ENCODE measurements around the gene KCNK6. TPM values are rescaled to one million over a fixed set of nuclear protein-coding genes. Genes with fewer than 3 reads are reported as not detected.
A peak's percentile ranks its signal among the peaks of the same experiment; 100 is the strongest.

KCNK6 gene
- total RNA-seq, 1 donor from 2014 or later: 27.3 TPM

GRCh38 chr19:38304866-38305429 is 14.7 kb upstream of the KCNK6 start:
- no peaks in the 10 kb centered on the region for H3K4me1 Mint-ChIP-seq (ENCODE audit: low read depth)
- H3K36me3 Mint-ChIP-seq (ENCODE audit: low read depth): peaks cover 24% of the 10 kb centered on the region
- no peaks in the 10 kb centered on the region for H3K27me3 Mint-ChIP-seq (ENCODE audit: low read depth)
- intact Hi-C loops (cut with micrococcal nuclease): no loop called here
- no peaks in the 10 kb centered on the region for H3K9me3 Mint-ChIP-seq
- H3K27ac Mint-ChIP-seq: no peak overlapping the region
- H3K4me3 Mint-ChIP-seq (ENCODE audit: low read depth): no peak overlapping the region
- no peak for DNase-seq (ENCODE audit: low spot score)

GRCh38 chr19:38306236-38306635 is 13.4 kb upstream of the KCNK6 start:
- Mint-ChIP-seq H3K4me3 (ENCODE audit: low read depth) (no peak overlapping the region), H3K36me3 (ENCODE audit: low read depth) (peaks cover 32% of the 10 kb centered on the region), H3K27me3 (ENCODE audit: low read depth) (no peaks in the 10 kb centered on the region), H3K4me1 (ENCODE audit: low read depth) (no peaks in the 10 kb centered on the region), H3K9me3 (no peaks in the 10 kb centered on the region), H3K27ac (no peak overlapping the region)
- intact Hi-C loops (cut with micrococcal nuclease): no loop called here
- DNase-seq (ENCODE audit: low spot score): no peak

GRCh38 chr19:38307076-38307475 is 12.6 kb upstream of the KCNK6 start:
- no peak overlapping the region for H3K27ac Mint-ChIP-seq
- intact Hi-C loops (cut with micrococcal nuclease): no loop called here
- no peak for DNase-seq (ENCODE audit: low spot score)
- H3K36me3 Mint-ChIP-seq (ENCODE audit: low read depth): peaks cover 32% of the 10 kb centered on the region
- H3K4me1 Mint-ChIP-seq (ENCODE audit: low read depth): no peaks in the 10 kb centered on the region
- H3K27me3 Mint-ChIP-seq (ENCODE audit: low read depth): no peaks in the 10 kb centered on the region
- H3K4me3 Mint-ChIP-seq (ENCODE audit: low read depth): no peak overlapping the region
- no peaks in the 10 kb centered on the region for H3K9me3 Mint-ChIP-seq

- Mint-ChIP-seq H3K9me3 (no peaks in the 10 kb centered on the region), H3K4me3 (ENCODE audit: low read depth) (no peak overlapping the region), H3K27me3 (ENCODE audit: low read depth) (no peaks in the 10 kb centered on the region), H3K36me3 (ENCODE audit: low read depth) (peaks cover 35% of the 10 kb centered on the region), H3K4me1 (ENCODE audit: low read depth) (peaks cover 3% of the 10 kb centered on the region), H3K27ac (no peak overlapping the region)
- DNase-seq (ENCODE audit: low spot score): no peak
- intact Hi-C loops (cut with micrococcal nuclease): no loop called here
Measured at GRCh38 chr19:38307597-38307996, 12.0 kb upstream of the KCNK6 start.

GRCh38 chr19:38308006-38308766 is 11.5 kb upstream of the KCNK6 start:
- no peaks in the 10 kb centered on the region for H3K27me3 Mint-ChIP-seq (ENCODE audit: low read depth)
- H3K4me3 Mint-ChIP-seq (ENCODE audit: low read depth): no peak overlapping the region
- H3K4me1 Mint-ChIP-seq (ENCODE audit: low read depth): peaks cover 3% of the 10 kb centered on the region
- DNase-seq (ENCODE audit: low spot score): no peak
- peaks cover 33% of the 10 kb centered on the region for H3K36me3 Mint-ChIP-seq (ENCODE audit: low read depth)
- intact Hi-C loops (cut with micrococcal nuclease): no loop called here
- no peaks in the 10 kb centered on the region for H3K9me3 Mint-ChIP-seq
- H3K27ac Mint-ChIP-seq: no peak overlapping the region

- H3K4me3 Mint-ChIP-seq (ENCODE audit: low read depth): no peak overlapping the region
- peaks cover 8% of the 10 kb centered on the region for H3K4me1 Mint-ChIP-seq (ENCODE audit: low read depth)
- no peak for DNase-seq (ENCODE audit: low spot score)
- no peaks in the 10 kb centered on the region for H3K27me3 Mint-ChIP-seq (ENCODE audit: low read depth)
- intact Hi-C loops (cut with micrococcal nuclease): no loop called here
- H3K9me3 Mint-ChIP-seq: no peaks in the 10 kb centered on the region
- peaks cover 38% of the 10 kb centered on the region for H3K36me3 Mint-ChIP-seq (ENCODE audit: low read depth)
- no peak overlapping the region for H3K27ac Mint-ChIP-seq
Measured at GRCh38 chr19:38308926-38309614, 10.6 kb upstream of the KCNK6 start.

GRCh38 chr19:38309615-38310278 is 9.9 kb upstream of the KCNK6 start:
- intact Hi-C loops (cut with micrococcal nuclease): no loop called here
- Mint-ChIP-seq H3K9me3 (no peaks in the 10 kb centered on the region), H3K4me3 (ENCODE audit: low read depth) (no peak overlapping the region), H3K27ac (no peak overlapping the region), H3K4me1 (ENCODE audit: low read depth) (peaks cover 8% of the 10 kb centered on the region), H3K27me3 (ENCODE audit: low read depth) (no peaks in the 10 kb centered on the region), H3K36me3 (ENCODE audit: low read depth) (peaks cover 36% of the 10 kb centered on the region)
- DNase-seq (ENCODE audit: low spot score): no peak

GRCh38 chr19:38310279-38310670 is 9.4 kb upstream of the KCNK6 start:
- H3K4me3 Mint-ChIP-seq (ENCODE audit: low read depth): no peak overlapping the region
- peaks cover 33% of the 10 kb centered on the region for H3K36me3 Mint-ChIP-seq (ENCODE audit: low read depth)
- no peak overlapping the region for H3K27ac Mint-ChIP-seq
- H3K9me3 Mint-ChIP-seq: no peaks in the 10 kb centered on the region
- no peak for DNase-seq (ENCODE audit: low spot score)
- H3K27me3 Mint-ChIP-seq (ENCODE audit: low read depth): no peaks in the 10 kb centered on the region
- peaks cover 10% of the 10 kb centered on the region for H3K4me1 Mint-ChIP-seq (ENCODE audit: low read depth)
- intact Hi-C loops (cut with micrococcal nuclease): no loop called here

GRCh38 chr19:38310986-38311385 is 8.7 kb upstream of the KCNK6 start:
- Mint-ChIP-seq H3K4me3 (ENCODE audit: low read depth) (no peak overlapping the region), H3K27me3 (ENCODE audit: low read depth) (no peaks in the 10 kb centered on the region), H3K9me3 (no peaks in the 10 kb centered on the region), H3K4me1 (ENCODE audit: low read depth) (peaks cover 11% of the 10 kb centered on the region), H3K36me3 (ENCODE audit: low read depth) (peaks cover 33% of the 10 kb centered on the region), H3K27ac (no peak overlapping the region)
- intact Hi-C loops (cut with micrococcal nuclease): no loop called here
- no peak for DNase-seq (ENCODE audit: low spot score)

GRCh38 chr19:38315657-38316476 is 3.8 kb upstream of the KCNK6 start, which contains the start of gene YIF1B:
YIF1B (minus strand) TSS chr19:38315947; CDS start chr19:38315917, 30 bp downstream.
- Mint-ChIP-seq H3K27ac (peak within 1 kb of the TSS; percentile 90), H3K27me3 (ENCODE audit: low read depth) (no peaks in the 10 kb centered on the region), H3K4me1 (ENCODE audit: low read depth) (peaks cover 41% of the 10 kb centered on the region), H3K4me3 (ENCODE audit: low read depth) (peak within 1 kb of the TSS; percentile 93), H3K36me3 (ENCODE audit: low read depth) (peaks cover 10% of the 10 kb centered on the region), H3K9me3 (no peaks in the 10 kb centered on the region)
- intact Hi-C loops (cut with micrococcal nuclease): loop anchor here (1.0 to 5.0 kb wide), 6 partner anchors 20 to 536 kb away; partner anchors contain the start of genes EIF3K, MAP4K1, PSMD8 and SPINT2
- DNase-seq (ENCODE audit: low spot score): peak; percentile 94

GRCh38 chr19:38316477-38317067 is 3.1 kb upstream of the KCNK6 start:
- no peak for DNase-seq (ENCODE audit: low spot score)
- H3K4me3 Mint-ChIP-seq (ENCODE audit: low read depth): peak overlapping the region; percentile 84
- peaks cover 17% of the 10 kb centered on the region for H3K36me3 Mint-ChIP-seq (ENCODE audit: low read depth)
- peaks cover 47% of the 10 kb centered on the region for H3K4me1 Mint-ChIP-seq (ENCODE audit: low read depth)
- no peaks in the 10 kb centered on the region for H3K27me3 Mint-ChIP-seq (ENCODE audit: low read depth)
- intact Hi-C loops (cut with micrococcal nuclease): loop anchor here (1.0 to 5.0 kb wide), 6 partner anchors 20 to 536 kb away; partner anchors contain the start of genes EIF3K, MAP4K1, PSMD8 and SPINT2
- H3K27ac Mint-ChIP-seq: peak overlapping the region; percentile 89
- no peaks in the 10 kb centered on the region for H3K9me3 Mint-ChIP-seq

Measured in activated T-helper 2 cell treated with anti-CD3 and anti-CD28 coated beads, Interferon-gamma antibody, Interleukin-2, Interleukin-4, amounts not matched to agents 10 μg/mL and 5 μg/mL and 100 μg/mL, durations not matched to agents 14 hours and 24 hours and 36 hours (primary cell).